Left colon (tissue), 2 donors: Measurements from ENCODE around the gene CLDN12. TPM values are rescaled to one million over a fixed set of nuclear protein-coding genes. Genes with fewer than 3 reads are reported as not detected.
A peak's percentile ranks its signal among the peaks of the same experiment; 100 is the strongest.
"Not testable (repeated sequence)": the region's sequence is repeated elsewhere in the genome, so short reads cannot be mapped to it uniquely, and the experiment has no call there.

Experiments
- ATAC-seq: fragments of 200-7000 bp; cut with Tn5 transposase; one replicate; pipeline ENCODE4 v1.9.1; 2020; ENCODE audit warnings: mild to moderate bottlenecking, moderate library complexity
- DNase-seq, 2 donors: peaks; one replicate each; pipeline ENCODE4 v3.0.0-alpha.2; 2020
- intact Hi-C, 2 donors: fragments of 100-400 bp; cut with DNase I in 1 of 2; cut with micrococcal nuclease in 1 of 2; formaldehyde crosslinking; loops; one replicate each; pipeline versions ENCODE4 v1.11.2 to v1.14.0; 2022; cut with DNase I, micrococcal nuclease
- total RNA-seq, 2 donors: library from RNA; stranded (reverse); fragmentation: NEBNext Ultra II Directional; extraction: Animal tissue kit (Norgen Biotek cat#: 25700); gene quantifications; one replicate each; pipeline ENCODE4 v1.2.1, GENCODE V29; 2021
- donor health status: DM: no; HTN: no; CAD: no.
- donor health status: DM: yes; HTN: yes; CAD: no.

Gene CLDN12
- total RNA-seq, 2 donors from 2014 or later, result 68.2 to 71.1 TPM

- intact Hi-C loops, result loop anchor here in 1 of 2 donors (5.0 to 10.0 kb wide), 3 partner anchors 111 to 273 kb away; partner anchors contain the start of genes STEAP1 and STEAP2
- DNase-seq (no peak), ATAC-seq (peak; percentile 99)
Measured at GRCh38 chr7:90425376-90425775, 22.1 kb downstream of the CLDN12 start.

- ATAC-seq (no peak), DNase-seq (no peak)
- intact Hi-C loops, result no loop called here
Measured at GRCh38 chr7:90430614-90431460, 27.6 kb downstream of the CLDN12 start.

- DNase-seq (no peak), ATAC-seq (no peak)
- intact Hi-C loops, result no loop called here
Measured at GRCh38 chr7:90432752-90433151, 29.5 kb downstream of the CLDN12 start.

GRCh38 chr7:90433221-90433620, 30.0 kb downstream of the CLDN12 start:
- ATAC-seq (no peak), DNase-seq (no peak)
- intact Hi-C loops, result no loop called here

- intact Hi-C loops, result no loop called here
- DNase-seq (no peak), ATAC-seq (no peak)
Measured at GRCh38 chr7:90445633-90446032, 42.4 kb downstream of the CLDN12 start.

- intact Hi-C loops, result no loop called here
- DNase-seq, result no peak
- no peak for ATAC-seq
Measured at GRCh38 chr7:90446137-90446899, 43.1 kb downstream of the CLDN12 start.

- no peak for DNase-seq
- intact Hi-C loops, result loop anchor here in 1 of 2 donors (10.0 kb wide), 2 partner anchors 171 to 581 kb away; no protein-coding TSS in a partner anchor
- no peak for ATAC-seq
Measured at GRCh38 chr7:90453259-90453891, 50.1 kb downstream of the CLDN12 start.

- ATAC-seq (no peak), DNase-seq (no peak)
- intact Hi-C loops, result loop anchor here in 1 of 2 donors (10.0 kb wide), 2 partner anchors 171 to 581 kb away; no protein-coding TSS in a partner anchor
Measured at GRCh38 chr7:90453931-90454330, 50.7 kb downstream of the CLDN12 start.

- ATAC-seq (peak; percentile 63), DNase-seq (no peak)
- intact Hi-C loops, result loop anchor here in 1 of 2 donors (10.0 kb wide), 2 partner anchors 169 to 579 kb away; no protein-coding TSS in a partner anchor
Measured at GRCh38 chr7:90455163-90456030, 52.1 kb downstream of the CLDN12 start.

GRCh38 chr7:90458104-90458503, 54.8 kb downstream of the CLDN12 start:
- no peak for DNase-seq
- intact Hi-C loops, result loop anchor here in 1 of 2 donors (10.0 kb wide), 2 partner anchors 167 to 577 kb away; no protein-coding TSS in a partner anchor
- no peak for ATAC-seq

GRCh38 chr7:90459888-90460287, 56.6 kb downstream of the CLDN12 start:
- DNase-seq (no peak), ATAC-seq (no peak)
- intact Hi-C loops, result loop anchor here in 1 of 2 donors (10.0 kb wide), 2 partner anchors 165 to 575 kb away; no protein-coding TSS in a partner anchor

GRCh38 chr7:90461219-90461618, 58.0 kb downstream of the CLDN12 start:
- ATAC-seq (peak; percentile 24), DNase-seq (no peak)
- intact Hi-C loops, result no loop called here

- intact Hi-C loops, DNase-seq: not testable (repeated sequence)
- ATAC-seq, result peak; percentile 85
Measured at GRCh38 chr7:90463151-90463628, 59.9 kb downstream of the CLDN12 start.

Other genes starting within 250 kb of the CLDN12 start
- gene STEAP1, start 249.0 kb upstream of the CLDN12 start, total RNA-seq, result 10 to 100 TPM; 16.8 to 29.1 TPM
- 10 to 100 TPM; 16.2 to 25.2 TPM for gene STEAP2, start 191.7 kb upstream of the CLDN12 start, total RNA-seq
- 1 to 10 TPM; 3.5 to 5.9 TPM for gene CFAP69, start 158.3 kb upstream of the CLDN12 start, total RNA-seq
- not detected for gene FAM237B, start 82.2 kb upstream of the CLDN12 start, total RNA-seq
- gene GTPBP10, start 56.7 kb upstream of the CLDN12 start, total RNA-seq, result 10 to 100 TPM; 16.2 to 21.2 TPM
- gene PTTG1IP2, start 66.2 kb downstream of the CLDN12 start, total RNA-seq, result not detected
- 1 to 10 TPM; 5.1 to 5.5 TPM for gene CDK14, start 192.9 kb downstream of the CLDN12 start, total RNA-seq